K562 (cell line): ENCODE results near the gene ENPP7. TPM values are rescaled to one million over a fixed set of nuclear protein-coding genes. Genes with fewer than 3 reads are reported as not detected.
A peak's percentile ranks its signal among the peaks of the same experiment; 100 is the strongest.

Source experiments
- ATAC-seq: fragments of 200-7000 bp; cut with Tn5 transposase; 3 replicates; pipeline ENCODE4 v1.9.1; 2020; ENCODE audit warnings: moderate library complexity
- BruUV-seq: library from RNA; stranded (reverse); fragments of 400-500 nt; replicated peaks from 2 replicates; lab custom pipeline; 2021; lab: Mats Ljungman, UMichigan
- CTCF ChIA-PET: fragments of 300-600 bp; formaldehyde crosslinking; extraction: SDS; loops from one replicate; lab custom pipeline; 2021; ENCODE audit warnings: low intra/inter-chr PET ratio; lab: Yijun Ruan, JAX
- POLR2A ChIA-PET: fragments of 300-600, 350-650 bp; sonication (Branson Sonifier 250); formaldehyde crosslinking; extraction: SDS; loops from one replicate; lab custom pipeline; 2021; ENCODE audit warnings: antibody characterized with exemption, inconsistent platforms; lab: Yijun Ruan, JAX
- DNase-seq, 4 experiments: peaks; one replicate each; pipeline versions ENCODE4 v3.0.0 to v3.0.0-alpha.2; 2011 to 2018; ENCODE audit warnings: low spot score in 3 of 4, mixed read lengths in 3 of 4; ENCODE audit errors: extremely low read depth in 1 of 4
- FAIRE-seq: peaks from 2 replicates; lab custom pipeline; 2011; peaks lifted over from hg19 to GRCh38; lab: Jason Lieb, UNC
- H2AFZ ChIP-seq: 2 replicates; pipeline ENCODE4 v1.6.0; 2011; ENCODE audit warnings: low read depth, low read length, control low read depth, inconsistent platforms
- H3K27ac ChIP-seq: fragments of 200-600 bp; 3 replicates; pipeline ENCODE4 v1.8.0; 2011; ENCODE audit warnings: low read depth, mild to moderate bottlenecking, control low read depth, inconsistent platforms, low read length, moderate library complexity, mixed read lengths; ENCODE audit errors: extremely low read depth
- H3K27me3 ChIP-seq, 2 experiments: fragments of 300-600 bp in 1 of 2; 2 replicates in 1 of 2; 3 replicates in 1 of 2; pipeline versions ENCODE4 v1.6.0 to v1.8.0; 2011; ENCODE audit warnings: inconsistent platforms in 2 of 2, low read length in 2 of 2, mild to moderate bottlenecking in 1 of 2, mixed read lengths in 1 of 2, moderate library complexity in 1 of 2; ENCODE audit not compliant: control insufficient read depth in 2 of 2, insufficient read depth in 2 of 2
- H3K36me3 ChIP-seq: fragments of 300-600 bp; 3 replicates; pipeline ENCODE4 v1.8.0; 2011; ENCODE audit warnings: mild to moderate bottlenecking, low read length, inconsistent platforms; ENCODE audit not compliant: control insufficient read depth, insufficient read depth
- H3K4me1 ChIP-seq, 2 experiments: fragments of 200-600 bp in 1 of 2; replicated peaks in 1 of 2; 2 replicates in 1 of 2; 3 replicates in 1 of 2; pipeline versions ENCODE4 v1.5.1 to v1.8.0; 2011; ENCODE audit warnings: inconsistent platforms in 2 of 2, low read length in 2 of 2, mild to moderate bottlenecking in 1 of 2, mixed read lengths in 1 of 2, moderate library complexity in 1 of 2; ENCODE audit not compliant: control insufficient read depth in 2 of 2, insufficient read depth in 2 of 2
- H3K4me2 ChIP-seq: 2 replicates; pipeline ENCODE4 v1.6.1; 2011; ENCODE audit warnings: low read length, control low read depth, inconsistent platforms, mixed read lengths; ENCODE audit not compliant: insufficient read depth
- H3K4me3 ChIP-seq: fragments of 200-600 bp; sonication (generic), shearing (Covaris generic); 2 replicates; pipeline ENCODE4 v1.5.1; 2016; ENCODE audit warnings: control low read depth, inconsistent platforms
- H3K79me2 ChIP-seq: fragments of 200-600 bp; 3 replicates; pipeline ENCODE4 v1.8.0; 2011; ENCODE audit warnings: low read length, inconsistent platforms; ENCODE audit not compliant: control insufficient read depth, insufficient read depth
- H3K9ac ChIP-seq, 2 experiments: 2 replicates each; pipeline versions ENCODE4 v1.6.0 to v1.6.1; 2011; ENCODE audit warnings: low read depth in 2 of 2, low read length in 2 of 2, control low read depth in 1 of 2, inconsistent platforms in 1 of 2, mild to moderate bottlenecking in 1 of 2, mixed read lengths in 1 of 2; ENCODE audit not compliant: insufficient read depth in 1 of 2
- H3K9me1 ChIP-seq: one replicate; pipeline ENCODE4 v1.6.0; 2011; ENCODE audit warnings: inconsistent platforms, mild to moderate bottlenecking, low read length, moderate library complexity; ENCODE audit not compliant: control insufficient read depth, insufficient read depth
- H3K9me3 ChIP-seq: replicated peaks from 2 replicates; pipeline ENCODE4 v1.5.1; 2011; ENCODE audit warnings: low read depth, low read length, inconsistent platforms; ENCODE audit not compliant: control insufficient read depth, insufficient read depth
- H4K20me1 ChIP-seq: replicated peaks from 2 replicates; pipeline ENCODE4 v1.6.1; 2011; ENCODE audit warnings: low read length, inconsistent platforms, mixed read lengths; ENCODE audit not compliant: control insufficient read depth, insufficient read depth
- CHD1 ChIP-seq: fragments of 200-600 bp; sonication (generic); IDR thresholded peaks from one replicate; pipeline ENCODE4 v1.6.1; 2012; ENCODE audit warnings: mild to moderate bottlenecking, moderate library complexity, low read length, inconsistent platforms
- EP300 ChIP-seq: IDR thresholded peaks from 2 replicates; pipeline ENCODE4 v1.6.1; 2012; ENCODE audit warnings: low read length, improper control_type of control experiment
- ILF3 ChIP-seq: fragments of 450-650 bp; IDR thresholded peaks from 2 replicates; pipeline ENCODE4 v1.6.1; 2018; ENCODE audit warnings: antibody characterized with exemption, mild to moderate bottlenecking, moderate library complexity, borderline replicate concordance
- MCM5 ChIP-seq: fragments of 450-650 bp; IDR thresholded peaks from 2 replicates; pipeline ENCODE4 v1.6.1; 2016; ENCODE audit warnings: low read depth
- MYBL2 ChIP-seq, 2 experiments: fragments of 450-650 bp in 1 of 2; sonication (generic) in 1 of 2; formaldehyde crosslinking in 1 of 2; IDR thresholded peaks; 2 replicates each; pipeline versions ENCODE4 v1.6.1 to v1.8.1; 2017 to 2022; ENCODE audit warnings: borderline replicate concordance in 1 of 2, inconsistent platforms in 1 of 2, low read depth in 1 of 2, mild to moderate bottlenecking in 1 of 2, missing genetic modification reagents in 1 of 2, moderate library complexity in 1 of 2
- PCBP2 ChIP-seq: fragments of 200-400 bp; formaldehyde crosslinking; IDR thresholded peaks from 2 replicates; pipeline ENCODE4 v1.6.1; 2018; ENCODE audit warnings: low read length, low read depth, mild to moderate bottlenecking, moderate library complexity; ENCODE audit not compliant: poor library complexity, severe bottlenecking
- POLR2AphosphoS2 ChIP-seq: IDR thresholded peaks from 2 replicates; pipeline ENCODE4 v1.6.1; 2012; ENCODE audit warnings: low read length, improper control_type of control experiment
- SMAD3 ChIP-seq: fragments of 450-650 bp; formaldehyde crosslinking; conservative IDR thresholded peaks from 2 replicates; pipeline ENCODE4 v1.4.0; 2020; ENCODE audit warnings: mild to moderate bottlenecking
- SMARCA4 ChIP-seq: fragments of 450-650 bp; IDR thresholded peaks from 2 replicates; pipeline ENCODE4 v1.6.1; 2016
- SP1 ChIP-seq: sonication (generic); formaldehyde crosslinking; IDR thresholded peaks from 2 replicates; pipeline ENCODE4 v1.8.1; 2022; ENCODE audit warnings: mild to moderate bottlenecking, missing genetic modification reagents
- ZNF217 ChIP-seq: sonication (generic); formaldehyde crosslinking; IDR thresholded peaks from 2 replicates; pipeline ENCODE4 v1.8.0; 2022; ENCODE audit warnings: mild to moderate bottlenecking, missing genetic modification reagents
- ZNF253 ChIP-seq: fragments of 250-450 bp; sonication (Bioruptor Pico); conservative IDR thresholded peaks from 2 replicates; pipeline ENCODE4 v1.6.1; 2021; ENCODE audit warnings: mild to moderate bottlenecking
- ZNF41 ChIP-seq: fragments of 250-450 bp; sonication (Bioruptor Pico); conservative IDR thresholded peaks from 2 replicates; pipeline ENCODE4 v1.4.0; 2020; ENCODE audit warnings: mild to moderate bottlenecking
- ZNF589 ChIP-seq: fragments of 200-800 bp; sonication (Bioruptor generic); IDR thresholded peaks from 2 replicates; pipeline ENCODE4 v1.6.1; 2016; ENCODE audit warnings: low read depth, missing genetic modification characterization, missing compliant biosample characterization
- ZZZ3 ChIP-seq: fragments of 450-650 bp; IDR thresholded peaks from 2 replicates; pipeline ENCODE4 v1.6.1; 2016; ENCODE audit warnings: antibody characterized with exemption, mild to moderate bottlenecking, moderate library complexity
- WGBS: fragments of 100-300 bp; shearing (Covaris generic); methylation state at CpG from one replicate; pipeline ENCODE4 v1.1.6; 2016; ENCODE audit warnings: low coverage, mixed read lengths; ENCODE audit not compliant: insufficient coverage; ENCODE audit errors: missing lambda C conversion rate; 5-methylcytosine and 5-hydroxymethylcytosine counted together
- in situ Hi-C: fragments of 300-500 bp; cut with MboI; formaldehyde crosslinking; loops from 4 replicates; pipeline ENCODE4 v1.15.0; 2018; ENCODE audit warnings: inconsistent platforms, mixed read lengths
- intact Hi-C: fragments of 100-400 bp; cut with micrococcal nuclease; formaldehyde crosslinking; loops from 2 replicates; pipeline ENCODE4 v1.14.2; 2022
- polyA plus RNA-seq, 8 experiments: library from polyadenylated mRNA; depleted of rRNA in 4 of 8; stranded (reverse) in 5 of 8; unstranded in 3 of 8; fragments of >200 nt; fragmentation: Nextera tagmentation in 2 of 8; fragmentation: Illumina TruSeq in 1 of 8; extraction: Ambion mirVana in 2 of 8; extraction: Trizol in 1 of 8; gene quantifications; 2 replicates each; pipeline versions ENCODE4 v1.2.1 to v1.2.3, GENCODE V29; 2011 to 2014; ENCODE audit warnings: inconsistent platforms in 1 of 8, missing spikeins in 1 of 8
- total RNA-seq, 7 experiments: library from RNA; depleted of rRNA in 6 of 7; stranded (reverse); fragments of >200 nt in 6 of 7; fragmentation: Illumina TruSeq in 2 of 7; extraction: Trizol in 2 of 7; gene quantifications; 2 replicates each; pipeline versions ENCODE4 v1.2.1 to v1.2.3, GENCODE V29; 2011 to 2021; ENCODE audit warnings: low replicate concordance in 1 of 7
- TF ChIP-seq, protein P1 (sequence below), 3 experiments: IDR thresholded peaks in 2 of 3; conservative IDR thresholded peaks in 1 of 3; 2 replicates each; pipeline ENCODE4 v1.5.1; 2011 to 2012; ENCODE audit warnings: low read length in 3 of 3, mild to moderate bottlenecking in 3 of 3, control low read depth in 2 of 3, improper control_type of control experiment in 1 of 3, inconsistent platforms in 1 of 3, low read depth in 1 of 3, mixed read lengths in 1 of 3, moderate library complexity in 1 of 3; ENCODE audit not compliant: insufficient read depth in 2 of 3
- TF ChIP-seq, protein P2 (sequence below): fragments of 450-650 bp; IDR thresholded peaks from 2 replicates; pipeline ENCODE4 v1.7.1; 2018; ENCODE audit warnings: mild to moderate bottlenecking, low read depth; ENCODE audit not compliant: partially characterized antibody

Gene ENPP7
- total and polyA plus RNA-seq, 9 of the 15 experiments (the other 6 are each of a cell fraction or from before 2014, with no cell fraction given), result not detected

DNA sequence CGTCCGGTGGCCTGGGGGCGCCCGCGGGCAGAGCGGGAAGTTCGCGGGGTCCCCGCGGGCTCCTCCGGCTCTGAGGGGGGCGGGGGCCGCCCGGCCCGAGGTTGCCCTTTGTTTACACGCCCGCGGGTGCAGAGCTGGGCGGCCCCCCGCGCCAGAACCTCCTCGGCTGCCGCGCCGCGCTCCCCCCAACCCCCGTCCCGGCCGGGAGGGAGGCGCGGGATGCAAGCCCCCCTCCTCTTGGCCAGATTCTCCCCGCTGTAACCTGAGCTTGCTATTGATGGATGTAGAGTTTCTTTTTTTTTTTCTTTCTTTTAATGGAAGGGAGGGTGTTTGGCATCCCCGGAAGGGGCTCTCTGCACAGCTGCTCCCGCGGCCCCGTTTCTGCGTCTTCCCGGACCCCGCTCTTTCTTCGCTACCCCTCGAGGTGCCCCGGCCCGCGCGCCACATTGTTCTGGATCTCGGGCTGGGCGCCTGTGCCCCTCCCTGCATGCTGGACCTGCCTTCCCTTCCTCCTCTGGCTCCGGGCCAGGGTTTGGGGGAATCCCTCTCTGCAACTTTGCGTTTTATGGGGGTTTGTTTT, 47.9 kb downstream of the ENPP7 start:
- Histone ChIP-seq H2AFZ (peak overlapping the region; percentile 79), H4K20me1 (no peaks in the 10 kb centered on the region), H3K27me3 (no peaks in the 10 kb centered on the region), H3K27ac (peak overlapping the region; percentile 69; the same call in 1 of the 3 replicates), H3K9ac (peak overlapping the region; percentile 51 to 93), H3K36me3 (peaks cover 40% of the 10 kb centered on the region), H3K9me1 (no peaks in the 10 kb centered on the region), H3K4me2 (peak overlapping the region; percentile 72), H3K9me3 (no peaks in the 10 kb centered on the region), H3K4me1 (peaks cover 23 to 38% of the 10 kb centered on the region in 2 experiments), H3K79me2 (peaks cover 19% of the 10 kb centered on the region), H3K4me3 (peak overlapping the region; percentile 77)
- ATAC-seq, result peak; percentile 26
- peak in 3 of 4 experiments; percentile 42 to 65 (median 44) for DNase-seq
- CTCF ChIA-PET, result interaction anchor here (0.6 to 2.1 kb wide), 2 partner anchors 32 to 37 kb away, joined by 3 to 8 read pairs; no protein-coding TSS in a partner anchor
- WGBS, result 2% methylated on average over 37 of the region's 49 CpGs
- POLR2A ChIA-PET, result interaction anchor here (0.6 to 1.9 kb wide), 8 partner anchors 8 to 67 kb away, joined by 4 to 9 read pairs (median 5); partner anchors contain the start of gene CBX8
- in situ Hi-C loops (no loop called here), intact Hi-C loops (loop anchor here (5.0 kb wide), 1 partner anchor 36 kb away; no protein-coding TSS in a partner anchor)
- BruUV-seq, result no TSS peak
- FAIRE-seq, result no peak
- no peak for TF ChIP-seq SMARCA4
- TF ChIP-seq CHD1, result peak; percentile 31
- no peak for TF ChIP-seq ZNF41 (CRISPR knock-in tag)
- no peak for TF ChIP-seq SMAD3 (CRISPR knock-in tag)
- TF ChIP-seq, protein P1, sequence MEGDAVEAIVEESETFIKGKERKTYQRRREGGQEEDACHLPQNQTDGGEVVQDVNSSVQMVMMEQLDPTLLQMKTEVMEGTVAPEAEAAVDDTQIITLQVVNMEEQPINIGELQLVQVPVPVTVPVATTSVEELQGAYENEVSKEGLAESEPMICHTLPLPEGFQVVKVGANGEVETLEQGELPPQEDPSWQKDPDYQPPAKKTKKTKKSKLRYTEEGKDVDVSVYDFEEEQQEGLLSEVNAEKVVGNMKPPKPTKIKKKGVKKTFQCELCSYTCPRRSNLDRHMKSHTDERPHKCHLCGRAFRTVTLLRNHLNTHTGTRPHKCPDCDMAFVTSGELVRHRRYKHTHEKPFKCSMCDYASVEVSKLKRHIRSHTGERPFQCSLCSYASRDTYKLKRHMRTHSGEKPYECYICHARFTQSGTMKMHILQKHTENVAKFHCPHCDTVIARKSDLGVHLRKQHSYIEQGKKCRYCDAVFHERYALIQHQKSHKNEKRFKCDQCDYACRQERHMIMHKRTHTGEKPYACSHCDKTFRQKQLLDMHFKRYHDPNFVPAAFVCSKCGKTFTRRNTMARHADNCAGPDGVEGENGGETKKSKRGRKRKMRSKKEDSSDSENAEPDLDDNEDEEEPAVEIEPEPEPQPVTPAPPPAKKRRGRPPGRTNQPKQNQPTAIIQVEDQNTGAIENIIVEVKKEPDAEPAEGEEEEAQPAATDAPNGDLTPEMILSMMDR (IDR thresholded peaks at IDR 0.05 in 2 of 3, conservative IDR thresholded peaks at IDR 0.05 in 1 of 3; ENCODE audit: insufficient read depth in 2 of 3, low read depth in 1 of 3, low read length in 3 of 3), result no peak
- TF ChIP-seq POLR2AphosphoS2, result no peak
- no peak for TF ChIP-seq SP1 (CRISPR knock-in tag)
- TF ChIP-seq MYBL2 (IDR thresholded peaks at IDR 0.05; ENCODE audit: low read depth), result no peak
- TF ChIP-seq MYBL2 (CRISPR knock-in tag; IDR thresholded peaks at IDR 0.05; ENCODE audit: borderline replicate concordance), result no peak
- TF ChIP-seq EP300, result no peak
- TF ChIP-seq MCM5, result no peak
- no peak for TF ChIP-seq PCBP2
- TF ChIP-seq ILF3, result no peak
- TF ChIP-seq, protein P2, sequence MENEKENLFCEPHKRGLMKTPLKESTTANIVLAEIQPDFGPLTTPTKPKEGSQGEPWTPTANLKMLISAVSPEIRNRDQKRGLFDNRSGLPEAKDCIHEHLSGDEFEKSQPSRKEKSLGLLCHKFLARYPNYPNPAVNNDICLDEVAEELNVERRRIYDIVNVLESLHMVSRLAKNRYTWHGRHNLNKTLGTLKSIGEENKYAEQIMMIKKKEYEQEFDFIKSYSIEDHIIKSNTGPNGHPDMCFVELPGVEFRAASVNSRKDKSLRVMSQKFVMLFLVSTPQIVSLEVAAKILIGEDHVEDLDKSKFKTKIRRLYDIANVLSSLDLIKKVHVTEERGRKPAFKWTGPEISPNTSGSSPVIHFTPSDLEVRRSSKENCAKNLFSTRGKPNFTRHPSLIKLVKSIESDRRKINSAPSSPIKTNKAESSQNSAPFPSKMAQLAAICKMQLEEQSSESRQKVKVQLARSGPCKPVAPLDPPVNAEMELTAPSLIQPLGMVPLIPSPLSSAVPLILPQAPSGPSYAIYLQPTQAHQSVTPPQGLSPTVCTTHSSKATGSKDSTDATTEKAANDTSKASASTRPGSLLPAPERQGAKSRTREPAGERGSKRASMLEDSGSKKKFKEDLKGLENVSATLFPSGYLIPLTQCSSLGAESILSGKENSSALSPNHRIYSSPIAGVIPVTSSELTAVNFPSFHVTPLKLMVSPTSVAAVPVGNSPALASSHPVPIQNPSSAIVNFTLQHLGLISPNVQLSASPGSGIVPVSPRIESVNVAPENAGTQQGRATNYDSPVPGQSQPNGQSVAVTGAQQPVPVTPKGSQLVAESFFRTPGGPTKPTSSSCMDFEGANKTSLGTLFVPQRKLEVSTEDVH, result no peak
- TF ChIP-seq ZNF589 (CRISPR knock-in tag), result no peak
- no peak for TF ChIP-seq ZNF217 (CRISPR knock-in tag)
- TF ChIP-seq ZNF253 (CRISPR knock-in tag), result no peak
- no peak for TF ChIP-seq ZZZ3
